Naive thymus-derived CD4-positive, alpha-beta T cell (primary cell): ENCODE data around the gene LETM1. TPM values are rescaled to one million over a fixed set of nuclear protein-coding genes. Genes with fewer than 3 reads are reported as not detected.

Source experiments
- ATAC-seq: fragments of 150-1000 bp; cut with Tn5 transposase; 2 replicates; pipeline ENCODE4 v1.10.0; 2021; ENCODE audit warnings: mild to moderate bottlenecking, moderate library complexity
- CTCF ChIA-PET: fragments of 350-600 bp; sonication (Branson Sonifier 250); formaldehyde crosslinking; loops from one replicate; lab custom pipeline; 2021; ENCODE audit warnings: antibody characterized with exemption; lab: Charles Lee
- POLR2A ChIA-PET: fragments of 350-600 bp; sonication (Branson Sonifier 250); formaldehyde crosslinking; loops from one replicate; lab custom pipeline; 2021; ENCODE audit warnings: antibody characterized with exemption, inconsistent platforms; lab: Charles Lee
- DNase-seq, 9 donors: peaks; one replicate each; pipeline versions ENCODE4 v3.0.0 to v3.0.0-alpha.2; 2020 to 2022; ENCODE audit warnings: mixed read lengths in 1 of 9
- H3K27ac ChIP-seq: one replicate; pipeline ENCODE4 v1.7.0; 2013; ENCODE audit warnings: mild to moderate bottlenecking, low read depth, low read length, moderate library complexity
- H3K27me3 ChIP-seq, 2 donors: one replicate each; pipeline ENCODE4 v1.7.0; 2013; ENCODE audit warnings: low read length in 2 of 2, mild to moderate bottlenecking in 2 of 2, moderate library complexity in 2 of 2; ENCODE audit not compliant: control insufficient read depth in 2 of 2, insufficient read depth in 2 of 2
- H3K36me3 ChIP-seq, 3 experiments: 1 replicate in 2 of 3; 2 replicates in 1 of 3; pipeline ENCODE4 v1.7.0; 2013; ENCODE audit warnings: low read length in 3 of 3, mild to moderate bottlenecking in 3 of 3, moderate library complexity in 1 of 3; ENCODE audit not compliant: insufficient read depth in 3 of 3, control insufficient read depth in 2 of 3
- H3K4me1 ChIP-seq, 2 donors: one replicate each; pipeline ENCODE4 v1.7.0; 2013; ENCODE audit warnings: low read length in 2 of 2, mild to moderate bottlenecking in 2 of 2, moderate library complexity in 1 of 2; ENCODE audit not compliant: control insufficient read depth in 2 of 2, insufficient read depth in 2 of 2
- H3K4me3 ChIP-seq: 2 replicates; pipeline ENCODE4 v1.7.0; 2013; ENCODE audit warnings: mild to moderate bottlenecking, low read length
- H3K9me3 ChIP-seq, 3 experiments: 1 replicate in 2 of 3; 2 replicates in 1 of 3; pipeline ENCODE4 v1.7.0; 2013; ENCODE audit warnings: low read length in 3 of 3; ENCODE audit not compliant: control insufficient read depth in 2 of 3
- H3K27ac Mint-ChIP-seq, 9 donors: one replicate each; pipeline ENCODE4 v1.8.0; 2020 to 2022; ENCODE audit warnings: mixed read lengths in 9 of 9, mild to moderate bottlenecking in 8 of 9, moderate library complexity in 5 of 9, inconsistent platforms in 2 of 9
- H3K27me3 Mint-ChIP-seq, 5 donors: one replicate each; pipeline ENCODE4 v1.8.0; 2021 to 2022; ENCODE audit warnings: mixed read lengths in 5 of 5, mild to moderate bottlenecking in 1 of 5
- H3K36me3 Mint-ChIP-seq, 5 donors: one replicate each; pipeline ENCODE4 v1.8.0; 2020 to 2022; ENCODE audit warnings: mixed read lengths in 5 of 5, mild to moderate bottlenecking in 3 of 5, inconsistent platforms in 1 of 5
- H3K4me1 Mint-ChIP-seq, 7 donors: one replicate each; pipeline ENCODE4 v1.8.0; 2020 to 2022; ENCODE audit warnings: mixed read lengths in 7 of 7, mild to moderate bottlenecking in 3 of 7, inconsistent platforms in 1 of 7
- H3K4me3 Mint-ChIP-seq, 10 donors: one replicate each; pipeline ENCODE4 v1.8.0; 2020 to 2022; ENCODE audit warnings: mild to moderate bottlenecking in 10 of 10, mixed read lengths in 10 of 10, moderate library complexity in 6 of 10, inconsistent platforms in 2 of 10
- H3K9me3 Mint-ChIP-seq, 11 donors: one replicate each; pipeline ENCODE4 v1.8.0; 2020 to 2022; ENCODE audit warnings: mixed read lengths in 11 of 11, mild to moderate bottlenecking in 4 of 11, inconsistent platforms in 1 of 11, moderate library complexity in 1 of 11
- intact Hi-C, 2 donors: fragments of 100-400 bp; cut with micrococcal nuclease; formaldehyde crosslinking; loops; one replicate each; pipeline ENCODE4 v1.15.1; 2023
- polyA plus RNA-seq, 2 donors: library from polyadenylated mRNA; unstranded; fragments of 300-500 nt; fragmentation: Illumina TruSeq; gene quantifications; one replicate each; pipeline ENCODE4 v1.2.3, GENCODE V29; 2021
- total RNA-seq, 6 experiments: library from RNA in 5 of 6; stranded (reverse) in 5 of 6; gene quantifications; 1 replicate in 5 of 6; 2 replicates in 1 of 6; pipeline ENCODE4 v1.2.3 and lab custom pipeline; 2021 to 2026

LETM1 gene
- total and polyA plus RNA-seq, 7 experiments from 2014 or later: 7.7 to 56.4 (median 35.4) TPM

DNA sequence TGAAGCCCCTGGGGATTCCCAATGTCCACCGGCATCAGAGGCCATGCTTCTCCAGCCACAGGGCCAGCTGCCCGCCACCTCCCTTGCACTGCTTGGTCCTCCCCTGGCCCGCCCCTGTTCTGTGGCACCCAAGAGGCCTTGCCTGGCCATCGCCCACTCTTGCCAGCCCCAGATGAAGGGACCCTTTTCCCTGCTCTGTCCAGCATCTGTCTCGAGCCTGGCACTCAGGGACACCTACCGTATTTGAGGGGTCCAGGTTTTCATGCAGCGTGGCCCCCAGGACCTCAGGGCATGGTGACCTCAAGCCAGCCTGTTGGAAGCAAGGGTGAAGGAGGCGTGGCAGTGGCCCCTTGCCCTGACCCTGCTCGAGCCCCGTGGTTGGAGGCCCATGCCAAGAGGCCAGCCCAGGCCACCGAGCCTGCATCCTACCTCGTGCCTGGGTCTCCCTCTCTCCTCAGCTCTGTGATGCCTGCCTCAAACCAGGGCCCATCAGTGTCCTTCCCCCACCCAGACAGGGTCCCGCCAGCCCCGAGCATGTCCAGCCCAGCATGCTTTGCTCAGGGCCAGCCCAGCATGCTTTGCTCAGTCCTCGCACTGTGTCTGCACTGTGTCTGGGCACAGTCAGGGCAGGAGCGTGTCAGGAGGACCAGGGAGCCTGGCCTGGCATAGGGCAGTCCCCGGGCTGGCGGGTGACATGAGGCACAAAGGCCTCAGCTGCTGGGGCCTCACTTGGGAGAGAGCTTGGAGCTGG lies 77.1 kb downstream of the LETM1 start:
- DNase-seq (no peak), ATAC-seq (no peak)
- H3K4me3 Mint-ChIP-seq: no peak overlapping the region
- H3K36me3 Mint-ChIP-seq: no peaks in the 10 kb centered on the region
- POLR2A ChIA-PET: no interaction called here
- no peaks in the 10 kb centered on the region for H3K9me3 Mint-ChIP-seq
- no peak overlapping the region for H3K27ac ChIP-seq
- H3K27me3 Mint-ChIP-seq: no peaks in the 10 kb centered on the region
- H3K4me1 Mint-ChIP-seq: peaks cover 0 to 2% (median 0%) of the 10 kb centered on the region in 7 donors
- no peak overlapping the region for H3K4me3 ChIP-seq
- intact Hi-C loops: no loop called here
- no peaks in the 10 kb centered on the region for H3K36me3 ChIP-seq
- H3K27me3 ChIP-seq: no peaks in the 10 kb centered on the region
- no peaks in the 10 kb centered on the region for H3K4me1 ChIP-seq
- CTCF ChIA-PET: no interaction called here
- no peaks in the 10 kb centered on the region for H3K9me3 ChIP-seq
- H3K27ac Mint-ChIP-seq: no peak overlapping the region

DNA sequence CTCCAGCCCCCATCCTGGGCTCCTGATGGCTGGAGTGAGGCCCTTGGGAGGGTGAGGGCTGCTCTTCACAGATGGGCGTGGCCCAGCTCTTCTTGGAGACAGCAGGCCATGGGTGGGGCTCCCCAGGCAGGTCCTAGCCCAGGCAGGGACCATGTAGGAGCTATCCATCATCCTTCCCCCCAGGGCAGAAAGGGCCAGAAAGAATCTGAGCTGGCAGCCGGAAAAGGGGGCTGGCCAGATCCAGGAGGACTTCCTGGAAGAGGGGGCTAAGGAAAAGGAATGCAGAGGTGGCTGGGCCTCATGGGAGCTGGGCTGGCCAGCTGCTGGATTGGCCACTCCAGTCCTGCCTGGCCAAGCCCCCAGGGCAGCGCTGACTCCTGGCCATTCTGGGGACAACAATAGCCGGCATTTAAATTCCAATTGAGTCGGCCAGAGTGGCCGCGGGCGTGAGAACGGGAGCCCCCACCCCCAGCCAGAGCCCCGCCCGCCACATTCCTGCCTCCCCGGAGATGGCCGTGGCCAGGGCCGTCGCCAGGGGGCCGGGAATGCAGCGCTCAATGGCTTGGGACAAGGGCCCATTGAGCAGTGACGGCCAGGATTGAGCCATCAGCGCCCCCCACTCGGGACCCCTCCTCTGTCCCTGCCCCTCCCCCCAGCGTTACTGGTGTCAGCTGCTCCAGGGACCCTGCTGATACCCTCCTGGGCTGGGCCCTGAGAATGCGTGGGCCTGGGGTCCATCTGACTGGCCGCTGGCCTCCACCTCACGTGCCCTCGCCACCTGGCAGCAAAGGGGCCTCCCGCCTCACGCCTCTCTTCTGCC lies 77.9 kb downstream of the LETM1 start:
- Histone ChIP-seq H3K4me3 (no peak overlapping the region), H3K27me3 (no peaks in the 10 kb centered on the region), H3K9me3 (no peaks in the 10 kb centered on the region), H3K4me1 (no peaks in the 10 kb centered on the region), H3K36me3 (no peaks in the 10 kb centered on the region), H3K27ac (no peak overlapping the region)
- Mint-ChIP-seq H3K4me1 (peaks cover 0 to 2% (median 0%) of the 10 kb centered on the region in 7 donors), H3K27ac (no peak overlapping the region), H3K36me3 (no peaks in the 10 kb centered on the region), H3K9me3 (no peaks in the 10 kb centered on the region), H3K27me3 (no peaks in the 10 kb centered on the region), H3K4me3 (no peak overlapping the region)
- ATAC-seq (no peak), DNase-seq (no peak)
- POLR2A ChIA-PET: no interaction called here
- intact Hi-C loops: no loop called here
- CTCF ChIA-PET: interaction anchor here (0.6 kb wide), 1 partner anchor 30 kb away, joined by 3 read pairs; no protein-coding TSS in a partner anchor

DNA sequence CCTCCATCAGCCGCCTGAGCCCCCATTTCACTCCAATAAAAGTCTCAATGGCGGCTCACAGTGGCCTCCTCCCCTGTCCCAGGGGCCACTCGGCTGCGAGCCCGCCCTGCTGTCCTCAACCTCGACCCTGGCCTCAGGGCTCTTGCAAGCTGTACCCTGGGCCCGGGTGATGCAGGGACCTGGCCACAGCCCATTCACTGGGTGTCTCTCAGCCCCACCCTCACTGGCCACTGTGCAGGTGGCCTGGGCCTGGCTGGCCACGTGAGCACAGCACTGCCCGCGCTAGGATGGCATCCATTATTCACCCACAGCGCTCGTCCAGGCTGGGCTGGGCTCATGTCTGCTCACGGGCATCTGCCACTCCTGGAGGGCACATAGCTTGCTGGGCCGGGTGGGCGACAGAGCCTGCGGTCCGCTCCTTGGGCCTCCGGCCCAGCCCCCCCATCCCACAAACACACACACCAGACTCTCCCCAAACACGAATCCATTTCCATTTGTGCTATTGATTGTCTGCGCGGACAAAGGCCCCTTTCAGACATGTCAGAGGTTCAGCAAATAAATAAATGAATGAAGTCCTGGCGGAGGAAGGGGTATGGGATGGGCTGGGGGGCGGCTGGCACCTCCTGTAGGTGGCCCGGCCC lies 79.3 kb downstream of the LETM1 start:
- H3K4me3 ChIP-seq: no peak overlapping the region
- POLR2A ChIA-PET: no interaction called here

DNA sequence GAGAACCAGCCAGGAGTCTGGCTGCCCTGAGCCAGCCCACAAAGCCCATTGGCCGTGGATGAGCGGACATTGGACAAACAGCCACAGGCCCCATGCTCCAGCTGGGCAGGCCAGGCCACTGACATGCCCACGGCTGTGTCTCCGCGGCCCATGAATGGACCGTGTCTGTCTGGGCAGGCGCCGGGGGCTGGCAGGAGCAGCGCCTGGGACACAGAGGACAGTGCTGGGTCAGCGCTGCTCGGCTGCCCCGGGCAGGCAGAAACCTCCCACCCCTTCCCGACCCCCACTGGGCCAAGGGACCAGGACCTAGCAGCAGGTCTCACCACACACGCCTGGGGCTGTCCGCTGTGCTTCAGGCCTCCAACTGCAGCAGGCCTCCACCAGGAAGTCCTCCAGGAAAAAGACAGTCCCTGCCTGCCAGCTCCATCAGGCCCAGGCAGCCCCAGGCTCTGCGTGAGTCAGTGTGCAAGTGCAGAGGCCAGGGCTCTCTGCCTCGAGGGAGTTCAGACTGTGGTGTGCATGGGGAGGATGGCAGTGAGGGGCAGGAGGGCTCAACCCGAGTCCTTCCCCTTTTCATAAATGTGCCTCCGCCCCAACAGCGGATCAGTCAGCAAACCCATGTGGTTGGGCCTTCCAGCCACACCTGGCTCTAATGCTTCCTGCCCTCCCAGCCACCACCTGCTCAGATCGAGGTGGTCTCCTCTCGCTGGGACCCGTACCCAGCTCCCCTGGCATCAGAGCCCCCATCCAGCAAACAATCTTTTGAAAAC lies 80.0 kb downstream of the LETM1 start:
- H3K27me3 ChIP-seq: no peaks in the 10 kb centered on the region
- Mint-ChIP-seq H3K4me3 (no peak overlapping the region), H3K27ac (no peak overlapping the region), H3K36me3 (no peaks in the 10 kb centered on the region), H3K9me3 (no peaks in the 10 kb centered on the region), H3K27me3 (no peaks in the 10 kb centered on the region), H3K4me1 (peaks cover 0 to 2% (median 0%) of the 10 kb centered on the region in 7 donors)
- no peaks in the 10 kb centered on the region for H3K4me1 ChIP-seq
- H3K4me3 ChIP-seq: no peak overlapping the region
- no peak overlapping the region for H3K27ac ChIP-seq
- DNase-seq: no peak
- ChIA-PET POLR2A (no interaction called here), CTCF (no interaction called here)
- H3K36me3 ChIP-seq: no peaks in the 10 kb centered on the region
- intact Hi-C loops: no loop called here
- ATAC-seq: peak; percentile 8
- no peaks in the 10 kb centered on the region for H3K9me3 ChIP-seq

More for the DNA sequence above, 79.3 kb downstream of the LETM1 start:
- no peak for DNase-seq
- no peak overlapping the region for H3K27ac ChIP-seq
- Mint-ChIP-seq H3K27me3 (no peaks in the 10 kb centered on the region), H3K36me3 (no peaks in the 10 kb centered on the region), H3K9me3 (no peaks in the 10 kb centered on the region), H3K27ac (no peak overlapping the region), H3K4me1 (peaks cover 0 to 2% (median 0%) of the 10 kb centered on the region in 7 donors), H3K4me3 (no peak overlapping the region)
- H3K27me3 ChIP-seq: no peaks in the 10 kb centered on the region
- ATAC-seq: no peak
- intact Hi-C loops: no loop called here
- H3K36me3 ChIP-seq: no peaks in the 10 kb centered on the region
- no peaks in the 10 kb centered on the region for H3K4me1 ChIP-seq
- CTCF ChIA-PET: no interaction called here
- H3K9me3 ChIP-seq: no peaks in the 10 kb centered on the region

DNA sequence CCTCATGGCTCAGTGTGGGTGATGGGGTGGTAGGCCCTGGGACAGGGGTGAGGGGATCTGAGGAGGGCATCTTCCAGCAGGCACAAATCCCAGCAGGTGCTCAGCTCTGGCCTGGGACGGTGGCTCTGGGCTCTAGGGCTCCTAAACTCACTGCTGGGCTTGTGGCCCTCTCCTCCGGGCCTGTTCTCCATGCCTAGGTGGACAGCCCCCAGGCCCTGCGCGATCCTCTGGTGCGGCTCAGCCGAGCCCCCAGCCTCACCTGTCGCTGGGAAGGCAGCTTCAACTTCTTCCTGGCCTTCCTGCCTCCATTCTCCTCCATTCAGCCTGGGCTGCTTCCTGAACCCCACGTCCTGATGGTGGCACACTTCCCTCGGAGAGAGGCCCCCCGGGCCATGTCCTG lies 82.2 kb downstream of the LETM1 start:
- no peaks in the 10 kb centered on the region for H3K27me3 ChIP-seq
- H3K27ac ChIP-seq: no peak overlapping the region
- no peaks in the 10 kb centered on the region for H3K36me3 Mint-ChIP-seq
- peaks cover 0 to under 1% (median under 1%) of the 10 kb centered on the region in 5 donors for H3K27me3 Mint-ChIP-seq
- no peaks in the 10 kb centered on the region for H3K4me1 ChIP-seq
- H3K9me3 ChIP-seq: no peaks in the 10 kb centered on the region
- DNase-seq (no peak), ATAC-seq (no peak)
- H3K9me3 Mint-ChIP-seq: no peaks in the 10 kb centered on the region
- ChIA-PET POLR2A (no interaction called here), CTCF (no interaction called here)
- H3K4me3 Mint-ChIP-seq: no peak overlapping the region
- peaks cover 0 to 2% (median 0%) of the 10 kb centered on the region in 7 donors for H3K4me1 Mint-ChIP-seq
- no peak overlapping the region for H3K27ac Mint-ChIP-seq
- intact Hi-C loops: no loop called here
- no peak overlapping the region for H3K4me3 ChIP-seq
- no peaks in the 10 kb centered on the region for H3K36me3 ChIP-seq

DNA sequence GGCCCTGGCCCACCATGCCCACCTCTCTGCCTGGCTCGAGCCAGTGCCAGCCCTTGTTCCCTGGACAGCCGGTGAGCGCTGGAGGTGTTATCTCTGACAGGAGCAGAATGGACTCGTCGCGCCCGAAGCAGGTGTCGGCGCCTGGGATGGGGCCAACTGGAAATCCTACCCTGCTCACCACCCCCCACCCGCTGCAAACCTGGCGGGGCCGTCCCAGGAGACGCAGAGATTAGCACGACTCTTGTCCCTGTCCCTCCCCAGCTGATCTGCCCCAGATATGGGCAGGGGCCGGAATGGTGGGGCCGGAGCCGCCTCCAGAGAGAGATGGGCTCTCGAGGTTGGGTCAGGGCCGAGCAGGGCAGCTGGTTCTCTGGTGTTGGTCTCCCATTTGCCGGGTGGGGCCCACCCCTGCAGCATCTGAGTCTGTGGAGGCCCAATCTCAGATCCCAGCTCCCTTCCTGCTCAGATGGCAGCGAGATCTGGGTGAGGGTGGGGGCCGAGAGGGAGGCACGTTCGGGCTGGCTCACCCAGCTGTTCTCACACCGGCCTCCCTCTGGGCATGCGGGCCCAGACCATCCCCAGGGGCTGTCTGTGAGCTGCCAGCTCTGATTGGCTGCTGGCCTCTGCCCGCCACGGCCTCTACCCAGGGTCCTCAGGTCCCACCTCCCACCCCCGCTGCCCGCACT lies 83.0 kb downstream of the LETM1 start:
- no peaks in the 10 kb centered on the region for H3K4me1 ChIP-seq
- H3K4me3 ChIP-seq: no peak overlapping the region
- no peaks in the 10 kb centered on the region for H3K9me3 ChIP-seq
- Mint-ChIP-seq H3K36me3 (no peaks in the 10 kb centered on the region), H3K27me3 (peaks cover 0 to 8% (median 4%) of the 10 kb centered on the region in 5 donors), H3K4me3 (no peak overlapping the region), H3K4me1 (peaks cover 0 to 5% (median 0%) of the 10 kb centered on the region in 7 donors), H3K27ac (no peak overlapping the region), H3K9me3 (no peaks in the 10 kb centered on the region)
- ChIA-PET POLR2A (no interaction called here), CTCF (no interaction called here)
- intact Hi-C loops: no loop called here
- no peaks in the 10 kb centered on the region for H3K27me3 ChIP-seq
- DNase-seq (no peak), ATAC-seq (no peak)
- no peaks in the 10 kb centered on the region for H3K36me3 ChIP-seq
- H3K27ac ChIP-seq: no peak overlapping the region
